ENCODE results near the gene ZNF595.
"Not testable (repeated sequence)": the region's sequence is repeated elsewhere in the genome, so short reads cannot be mapped to it uniquely, and the experiment has no call there.

Gene ZNF595

GRCh38 chr4:86559-87324 lies 33.6 kb downstream of the ZNF595 start:
- H3K4me1 ChIP-seq (ENCODE audit: control extremely low read depth in 1 of 4, control insufficient read depth in 4 of 4, insufficient read depth in 4 of 4, low read length in 3 of 4); DNase-seq; H3K27ac ChIP-seq (ENCODE audit: insufficient read depth in 1 of 2, low read depth in 1 of 2, low read length in 2 of 2, poor library complexity in 1 of 2, severe bottlenecking in 2 of 2); POLR2A ChIA-PET; CTCF ChIA-PET; H3K27me3 ChIP-seq (replicated peaks in 2 of 5; ENCODE audit: control insufficient read depth in 4 of 5, insufficient read depth in 5 of 5, low read length in 4 of 5): not testable (repeated sequence)
- Histone ChIP-seq H3K9me3 (ENCODE audit: control extremely low read depth in 1 of 5, control insufficient read depth in 4 of 5, insufficient read depth in 2 of 5, low read depth in 1 of 5, low read length in 4 of 5) (peaks cover 29 to 84% (median 40%) of the 10 kb centered on the region in 5 experiments), H3K4me3 (ENCODE audit: control insufficient read depth in 1 of 7, extremely low read depth in 1 of 7, insufficient read depth in 4 of 7, low read depth in 2 of 7, low read length in 6 of 7) (peak overlapping the region in 1 of 7 experiments; percentile 48), H3K36me3 (ENCODE audit: control insufficient read depth in 4 of 4, insufficient read depth in 4 of 4, low read length in 3 of 4) (peaks cover 0 to 57% (median 20%) of the 10 kb centered on the region in 4 experiments)
- 100% methylated on average over 6 of the region's 7 CpGs for WGBS (ENCODE audit: insufficient coverage)

- no peaks in the 10 kb centered on the region for H3K27me3 ChIP-seq (replicated peaks in 2 of 5; ENCODE audit: control insufficient read depth in 4 of 5, insufficient read depth in 5 of 5, low read length in 4 of 5)
- POLR2A ChIA-PET = no interaction called here
- DNase-seq = no peak
- CTCF ChIA-PET = interaction anchor here (0.6 to 0.7 kb wide), 2 partner anchors 17 to 1214 kb away, joined by 3 read pairs; no protein-coding TSS in a partner anchor
- no CpG with 5 or more reads among the region's 1 CpG for WGBS (ENCODE audit: insufficient coverage)
- H3K4me1 ChIP-seq (ENCODE audit: control extremely low read depth in 1 of 4, control insufficient read depth in 4 of 4, insufficient read depth in 4 of 4, low read length in 3 of 4) = no peaks in the 10 kb centered on the region
- peaks cover 1 to 82% (median 55%) of the 10 kb centered on the region in 5 experiments for H3K9me3 ChIP-seq (ENCODE audit: control extremely low read depth in 1 of 5, control insufficient read depth in 4 of 5, insufficient read depth in 2 of 5, low read depth in 1 of 5, low read length in 4 of 5)
- H3K4me3 ChIP-seq (ENCODE audit: control insufficient read depth in 1 of 7, extremely low read depth in 1 of 7, insufficient read depth in 4 of 7, low read depth in 2 of 7, low read length in 6 of 7) = no peak overlapping the region
- H3K27ac ChIP-seq (ENCODE audit: insufficient read depth in 1 of 2, low read depth in 1 of 2, low read length in 2 of 2, poor library complexity in 1 of 2, severe bottlenecking in 2 of 2) = no peak overlapping the region
- H3K36me3 ChIP-seq (ENCODE audit: control insufficient read depth in 4 of 4, insufficient read depth in 4 of 4, low read length in 3 of 4) = no peaks in the 10 kb centered on the region
Observed at GRCh38 chr4:98386-98785, 45.3 kb downstream of the ZNF595 start.

GRCh38 chr4:99863-100262 lies 46.7 kb downstream of the ZNF595 start:
- no peaks in the 10 kb centered on the region for H3K36me3 ChIP-seq (ENCODE audit: control insufficient read depth in 4 of 4, insufficient read depth in 4 of 4, low read length in 3 of 4)
- H3K4me3 ChIP-seq (ENCODE audit: control insufficient read depth in 1 of 7, extremely low read depth in 1 of 7, insufficient read depth in 4 of 7, low read depth in 2 of 7, low read length in 6 of 7) = no peak overlapping the region
- DNase-seq = no peak
- H3K4me1 ChIP-seq (ENCODE audit: control extremely low read depth in 1 of 4, control insufficient read depth in 4 of 4, insufficient read depth in 4 of 4, low read length in 3 of 4) = no peaks in the 10 kb centered on the region
- H3K9me3 ChIP-seq (ENCODE audit: control extremely low read depth in 1 of 5, control insufficient read depth in 4 of 5, insufficient read depth in 2 of 5, low read depth in 1 of 5, low read length in 4 of 5) = peaks cover 5 to 75% (median 45%) of the 10 kb centered on the region in 5 experiments
- CTCF ChIA-PET = no interaction called here
- H3K27ac ChIP-seq (ENCODE audit: insufficient read depth in 1 of 2, low read depth in 1 of 2, low read length in 2 of 2, poor library complexity in 1 of 2, severe bottlenecking in 2 of 2) = no peak overlapping the region
- POLR2A ChIA-PET = no interaction called here
- H3K27me3 ChIP-seq (replicated peaks in 2 of 5; ENCODE audit: control insufficient read depth in 4 of 5, insufficient read depth in 5 of 5, low read length in 4 of 5) = peaks cover 0 to 3% (median 0%) of the 10 kb centered on the region in 5 experiments
- 90% methylated on average over 2 of the region's 5 CpGs for WGBS (ENCODE audit: insufficient coverage)

- Histone ChIP-seq H3K4me1 (ENCODE audit: control extremely low read depth in 1 of 4, control insufficient read depth in 4 of 4, insufficient read depth in 4 of 4, low read length in 3 of 4) (peaks cover 0 to 13% (median 6%) of the 10 kb centered on the region in 4 experiments), H3K9me3 (ENCODE audit: control extremely low read depth in 1 of 5, control insufficient read depth in 4 of 5, insufficient read depth in 2 of 5, low read depth in 1 of 5, low read length in 4 of 5) (peaks cover 12 to 80% (median 44%) of the 10 kb centered on the region in 5 experiments), H3K4me3 (ENCODE audit: control insufficient read depth in 1 of 7, extremely low read depth in 1 of 7, insufficient read depth in 4 of 7, low read depth in 2 of 7, low read length in 6 of 7) (peak overlapping the region in 4 of 7 experiments; percentile 3 to 68 (median 54)), H3K27ac (ENCODE audit: insufficient read depth in 1 of 2, low read depth in 1 of 2, low read length in 2 of 2, poor library complexity in 1 of 2, severe bottlenecking in 2 of 2) (no peak overlapping the region), H3K27me3 (replicated peaks in 2 of 5; ENCODE audit: control insufficient read depth in 4 of 5, insufficient read depth in 5 of 5, low read length in 4 of 5) (peaks cover 11 to 49% (median 27%) of the 10 kb centered on the region in 5 experiments), H3K36me3 (ENCODE audit: control insufficient read depth in 4 of 4, insufficient read depth in 4 of 4, low read length in 3 of 4) (no peaks in the 10 kb centered on the region)
- ChIA-PET POLR2A (no interaction called here), CTCF (no interaction called here)
- no peak for DNase-seq
- 17% methylated on average over 31 of the region's 33 CpGs for WGBS (ENCODE audit: insufficient coverage)
Observed at GRCh38 chr4:107083-107443, 53.9 kb downstream of the ZNF595 start.

GRCh38 chr4:107444-108429 lies 54.6 kb downstream of the ZNF595 start:
- ChIA-PET POLR2A (no interaction called here), CTCF (no interaction called here)
- Histone ChIP-seq H3K27me3 (replicated peaks in 2 of 5; ENCODE audit: control insufficient read depth in 4 of 5, insufficient read depth in 5 of 5, low read length in 4 of 5) (peaks cover 11 to 49% (median 27%) of the 10 kb centered on the region in 5 experiments), H3K27ac (ENCODE audit: insufficient read depth in 1 of 2, low read depth in 1 of 2, low read length in 2 of 2, poor library complexity in 1 of 2, severe bottlenecking in 2 of 2) (no peak overlapping the region), H3K4me3 (ENCODE audit: control insufficient read depth in 1 of 7, extremely low read depth in 1 of 7, insufficient read depth in 4 of 7, low read depth in 2 of 7, low read length in 6 of 7) (peak overlapping the region in 5 of 7 experiments; percentile 20 to 68 (median 46)), H3K36me3 (ENCODE audit: control insufficient read depth in 4 of 4, insufficient read depth in 4 of 4, low read length in 3 of 4) (no peaks in the 10 kb centered on the region), H3K4me1 (ENCODE audit: control extremely low read depth in 1 of 4, control insufficient read depth in 4 of 4, insufficient read depth in 4 of 4, low read length in 3 of 4) (peaks cover 0 to 13% (median 6%) of the 10 kb centered on the region in 4 experiments), H3K9me3 (ENCODE audit: control extremely low read depth in 1 of 5, control insufficient read depth in 4 of 5, insufficient read depth in 2 of 5, low read depth in 1 of 5, low read length in 4 of 5) (peaks cover 12 to 79% (median 37%) of the 10 kb centered on the region in 5 experiments)
- WGBS (ENCODE audit: insufficient coverage) = 12% methylated on average over 59 of the region's 91 CpGs
- DNase-seq = peak; percentile 6 to 51 (median 38)

GRCh38 chr4:112771-113170 lies 59.6 kb downstream of the ZNF595 start:
- ChIA-PET CTCF (no interaction called here), POLR2A (no interaction called here)
- Histone ChIP-seq H3K9me3 (ENCODE audit: control extremely low read depth in 1 of 5, control insufficient read depth in 4 of 5, insufficient read depth in 2 of 5, low read depth in 1 of 5, low read length in 4 of 5) (peaks cover 0 to 54% (median 16%) of the 10 kb centered on the region in 5 experiments), H3K27me3 (replicated peaks in 2 of 5; ENCODE audit: control insufficient read depth in 4 of 5, insufficient read depth in 5 of 5, low read length in 4 of 5) (peaks cover 0 to 22% (median 13%) of the 10 kb centered on the region in 5 experiments), H3K36me3 (ENCODE audit: control insufficient read depth in 4 of 4, insufficient read depth in 4 of 4, low read length in 3 of 4) (no peaks in the 10 kb centered on the region), H3K4me3 (ENCODE audit: control insufficient read depth in 1 of 7, extremely low read depth in 1 of 7, insufficient read depth in 4 of 7, low read depth in 2 of 7, low read length in 6 of 7) (no peak overlapping the region), H3K4me1 (ENCODE audit: control extremely low read depth in 1 of 4, control insufficient read depth in 4 of 4, insufficient read depth in 4 of 4, low read length in 3 of 4) (peaks cover 0 to 7% (median 2%) of the 10 kb centered on the region in 4 experiments), H3K27ac (ENCODE audit: insufficient read depth in 1 of 2, low read depth in 1 of 2, low read length in 2 of 2, poor library complexity in 1 of 2, severe bottlenecking in 2 of 2) (no peak overlapping the region)
- no CpG with 5 or more reads among the region's 1 CpG for WGBS (ENCODE audit: insufficient coverage)
- DNase-seq = peak in 1 of 3 donors; percentile 30
